SU-DHL-6 (cell line): Measurements from ENCODE around the gene SLC9A6.

Experiments used
- CTCF ChIP-seq: fragments of 200-600 bp; sonication (generic); IDR thresholded peaks from one replicate; pipeline ENCODE4 v1.5.1; 2017; ENCODE audit warnings: antibody characterized with exemption, mild to moderate bottlenecking, low read length, moderate library complexity; ENCODE audit not compliant: insufficient read depth, poor library complexity, severe bottlenecking
- EZH2phosphoT487 ChIP-seq: fragments of 200-600 bp; sonication (generic), shearing (Covaris generic); conservative IDR thresholded peaks from 2 replicates; pipeline ENCODE4 v1.6.1; 2018; ENCODE audit warnings: mild to moderate bottlenecking, antibody characterized with exemption, low read length, moderate library complexity, mixed read lengths

- no peak for TF ChIP-seq CTCF
- TF ChIP-seq EZH2phosphoT487, result no peak
These were observed 79.9 kb downstream of the SLC9A6 start for GRCh38 chrX:136065044-136065671.
